IPS-15b (cell line): Measurements from ENCODE around the gene PARD3B.

Experiments used
- H3K27me3 ChIP-seq: one replicate; pipeline ENCODE4 v1.6.1; 2013; ENCODE audit warnings: low read length; ENCODE audit not compliant: control insufficient read depth, insufficient read depth
- H3K36me3 ChIP-seq: one replicate; pipeline ENCODE4 v1.6.1; 2013; ENCODE audit warnings: low read length; ENCODE audit not compliant: control insufficient read depth, insufficient read depth
- H3K4me1 ChIP-seq: one replicate; pipeline ENCODE4 v1.6.1; 2013; ENCODE audit warnings: mild to moderate bottlenecking, low read length; ENCODE audit not compliant: control insufficient read depth, insufficient read depth
- H3K4me3 ChIP-seq: one replicate; pipeline ENCODE4 v1.5.1; 2013; ENCODE audit warnings: low read depth, low read length
- H3K9ac ChIP-seq: one replicate; pipeline ENCODE4 v1.6.1; 2013; ENCODE audit warnings: low read depth, mild to moderate bottlenecking, low read length
- H3K9me3 ChIP-seq: one replicate; pipeline ENCODE4 v1.6.1; 2013; ENCODE audit warnings: mild to moderate bottlenecking, low read length; ENCODE audit not compliant: control insufficient read depth, insufficient read depth

Gene PARD3B

GRCh38 chr2:205245001-205245400, 699.7 kb downstream of the PARD3B start:
- no peak overlapping the region for H3K4me3 ChIP-seq
- H3K36me3 ChIP-seq, result no peaks in the 10 kb centered on the region
- H3K9me3 ChIP-seq, result no peaks in the 10 kb centered on the region
- no peak overlapping the region for H3K9ac ChIP-seq
- no peaks in the 10 kb centered on the region for H3K27me3 ChIP-seq
- peaks cover 1% of the 10 kb centered on the region for H3K4me1 ChIP-seq

- no peaks in the 10 kb centered on the region for H3K4me1 ChIP-seq
- H3K4me3 ChIP-seq, result no peak overlapping the region
- H3K9ac ChIP-seq, result no peak overlapping the region
- no peaks in the 10 kb centered on the region for H3K27me3 ChIP-seq
- H3K9me3 ChIP-seq, result no peaks in the 10 kb centered on the region
- H3K36me3 ChIP-seq, result no peaks in the 10 kb centered on the region
Observed at GRCh38 chr2:205245652-205246051, 700.4 kb downstream of the PARD3B start.

- Histone ChIP-seq H3K36me3 (no peaks in the 10 kb centered on the region), H3K4me3 (no peak overlapping the region), H3K4me1 (no peaks in the 10 kb centered on the region), H3K27me3 (no peaks in the 10 kb centered on the region), H3K9me3 (no peaks in the 10 kb centered on the region), H3K9ac (no peak overlapping the region)
Observed at GRCh38 chr2:205259121-205259520, 713.8 kb downstream of the PARD3B start.

- H3K4me1 ChIP-seq, result peaks cover 3% of the 10 kb centered on the region
- no peaks in the 10 kb centered on the region for H3K9me3 ChIP-seq
- no peaks in the 10 kb centered on the region for H3K27me3 ChIP-seq
- no peaks in the 10 kb centered on the region for H3K36me3 ChIP-seq
- H3K9ac ChIP-seq, result no peak overlapping the region
- H3K4me3 ChIP-seq, result no peak overlapping the region
Observed at GRCh38 chr2:205261516-205262020, 716.3 kb downstream of the PARD3B start.

- Histone ChIP-seq H3K4me1 (peaks cover 10% of the 10 kb centered on the region), H3K4me3 (no peak overlapping the region), H3K9ac (no peak overlapping the region), H3K9me3 (no peaks in the 10 kb centered on the region), H3K27me3 (no peaks in the 10 kb centered on the region), H3K36me3 (no peaks in the 10 kb centered on the region)
Observed at GRCh38 chr2:205267323-205267722, 722.0 kb downstream of the PARD3B start.

DNA sequence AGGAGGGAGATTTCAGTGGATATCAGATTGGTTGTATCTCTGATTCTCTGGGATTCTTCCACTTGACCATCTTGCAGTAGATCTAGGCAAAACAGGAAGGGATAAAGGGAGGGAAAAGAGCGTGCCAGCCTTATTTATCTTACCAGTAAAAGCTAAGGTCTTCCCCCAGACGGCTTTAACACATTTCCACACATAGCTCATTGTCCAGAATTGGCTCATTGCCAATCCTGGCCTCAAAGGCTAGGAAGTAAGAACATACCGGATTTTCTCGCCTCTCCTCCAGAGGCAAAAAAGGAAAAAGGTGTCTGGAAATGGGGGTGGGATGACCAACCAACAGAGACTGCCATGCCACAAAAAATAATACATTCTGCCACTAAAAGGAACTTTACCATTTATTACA, 725.4 kb downstream of the PARD3B start:
- no peak overlapping the region for H3K4me3 ChIP-seq
- no peaks in the 10 kb centered on the region for H3K9me3 ChIP-seq
- peaks cover 13% of the 10 kb centered on the region for H3K4me1 ChIP-seq
- no peak overlapping the region for H3K9ac ChIP-seq
- no peaks in the 10 kb centered on the region for H3K36me3 ChIP-seq
- no peaks in the 10 kb centered on the region for H3K27me3 ChIP-seq

- Histone ChIP-seq H3K9me3 (no peaks in the 10 kb centered on the region), H3K4me3 (no peak overlapping the region), H3K4me1 (peaks cover 11% of the 10 kb centered on the region), H3K9ac (no peak overlapping the region), H3K36me3 (no peaks in the 10 kb centered on the region), H3K27me3 (no peaks in the 10 kb centered on the region)
Observed at GRCh38 chr2:205273148-205273547, 727.9 kb downstream of the PARD3B start.

DNA sequence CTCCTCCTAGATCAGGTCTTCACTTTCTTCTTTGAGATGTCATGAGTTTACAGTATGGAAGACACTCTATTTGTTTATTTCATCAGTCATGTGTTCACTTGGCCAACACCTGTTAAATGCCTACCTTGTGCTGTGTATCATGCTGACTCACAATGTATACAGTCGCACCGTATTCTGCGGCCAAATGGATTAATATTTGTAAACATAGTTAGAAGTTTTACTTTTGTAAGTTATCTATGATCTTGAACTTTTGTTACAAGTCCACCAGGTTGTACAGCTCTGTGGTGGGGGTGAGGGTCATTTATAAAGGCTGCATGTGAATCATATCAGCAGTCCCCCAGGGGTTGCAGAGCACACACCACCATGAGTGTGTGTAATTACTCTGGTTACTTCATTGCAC, 728.4 kb downstream of the PARD3B start:
- no peak overlapping the region for H3K4me3 ChIP-seq
- no peaks in the 10 kb centered on the region for H3K9me3 ChIP-seq
- no peaks in the 10 kb centered on the region for H3K27me3 ChIP-seq
- no peaks in the 10 kb centered on the region for H3K36me3 ChIP-seq
- no peak overlapping the region for H3K9ac ChIP-seq
- H3K4me1 ChIP-seq, result peaks cover 11% of the 10 kb centered on the region

DNA sequence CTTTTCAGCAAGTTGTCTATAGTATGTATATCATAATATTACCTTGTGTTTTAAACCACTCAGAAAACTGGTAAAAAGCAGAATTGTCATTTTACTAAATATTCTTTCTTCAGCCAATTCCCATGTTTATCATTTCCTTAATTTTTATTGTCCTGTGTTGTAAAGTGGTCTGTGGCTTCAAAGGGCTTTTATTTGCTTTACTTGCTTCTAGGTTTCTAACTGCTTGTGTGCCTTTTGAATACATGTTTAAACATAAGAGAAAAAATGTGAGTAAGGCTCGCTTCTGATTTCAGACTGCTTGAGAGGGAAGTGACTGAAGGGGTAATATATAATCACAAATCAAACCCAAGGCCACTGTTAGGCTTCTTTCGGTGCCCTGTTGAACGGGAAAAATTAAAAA, 729.5 kb downstream of the PARD3B start:
- H3K4me1 ChIP-seq, result peaks cover 11% of the 10 kb centered on the region
- no peaks in the 10 kb centered on the region for H3K36me3 ChIP-seq
- no peaks in the 10 kb centered on the region for H3K27me3 ChIP-seq
- H3K9me3 ChIP-seq, result no peaks in the 10 kb centered on the region
- no peak overlapping the region for H3K4me3 ChIP-seq
- no peak overlapping the region for H3K9ac ChIP-seq

DNA sequence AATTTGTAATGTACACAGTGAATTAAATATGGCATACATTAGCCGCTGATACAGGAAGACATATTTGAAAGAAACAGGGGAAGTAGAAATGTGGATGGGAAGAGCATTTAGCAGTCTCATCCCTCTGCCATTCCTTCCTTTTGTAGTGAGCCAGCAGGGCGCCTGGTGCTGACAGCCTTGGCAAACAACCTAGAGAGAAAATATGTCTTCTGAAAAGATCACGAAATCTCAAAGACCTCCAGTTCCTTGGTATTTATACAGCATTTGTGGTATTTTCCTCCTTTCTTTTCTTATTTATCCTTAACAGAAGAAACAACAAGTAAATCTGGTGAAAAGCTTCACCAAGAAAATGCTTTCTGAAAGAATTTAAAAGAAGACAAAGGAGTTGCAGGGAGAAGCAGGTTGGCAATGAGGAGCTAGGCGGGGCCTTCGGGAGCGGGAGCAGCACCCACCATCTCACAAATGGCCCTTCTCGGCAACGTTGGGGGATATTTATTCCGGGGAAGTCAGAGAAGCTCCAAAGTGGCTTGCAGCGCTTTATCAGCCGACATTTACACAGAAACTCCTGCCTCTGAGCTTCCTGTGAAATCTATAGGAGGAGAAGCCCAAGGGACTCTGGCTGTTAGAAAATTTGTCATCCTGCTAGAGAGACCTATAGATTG, 731.0 kb downstream of the PARD3B start:
- H3K9ac ChIP-seq, result peak overlapping the region; percentile 1

DNA sequence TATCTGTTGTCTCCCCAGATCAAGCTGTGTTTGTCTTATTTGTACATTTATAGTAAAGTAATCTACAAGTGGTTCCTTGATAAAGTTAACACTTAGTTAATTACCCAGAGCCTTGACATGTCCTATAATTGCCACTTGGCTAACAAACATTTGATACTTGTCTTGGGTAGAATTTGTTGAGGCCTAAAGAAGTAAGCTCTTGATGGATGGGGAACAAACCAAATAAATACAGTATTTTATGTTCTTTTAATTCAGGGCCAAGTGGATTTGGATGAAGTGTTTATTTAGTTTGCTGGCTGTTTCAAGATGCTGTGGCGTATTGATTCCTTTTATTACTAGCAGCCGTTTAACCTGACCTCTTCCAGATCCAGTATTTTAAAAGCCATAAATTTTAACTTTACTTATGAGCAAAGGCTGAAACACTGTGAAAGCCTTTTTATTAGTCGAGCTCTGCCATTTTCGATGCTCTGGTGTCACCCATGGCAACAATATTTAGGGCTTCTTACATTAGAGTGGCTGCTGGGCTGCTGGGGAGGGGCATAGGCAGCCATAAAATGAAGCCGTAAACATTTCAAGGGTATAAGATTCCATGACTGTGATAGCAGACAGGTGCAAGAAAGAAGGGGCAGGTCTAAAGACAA, 735.4 kb downstream of the PARD3B start:
- no peaks in the 10 kb centered on the region for H3K9me3 ChIP-seq
- H3K9ac ChIP-seq, result no peak overlapping the region
- peaks cover 12% of the 10 kb centered on the region for H3K4me1 ChIP-seq
- no peaks in the 10 kb centered on the region for H3K27me3 ChIP-seq
- H3K4me3 ChIP-seq, result no peak overlapping the region
- H3K36me3 ChIP-seq, result no peaks in the 10 kb centered on the region

More for the DNA sequence above, 731.0 kb downstream of the PARD3B start:
- H3K9me3 ChIP-seq, result no peaks in the 10 kb centered on the region
- no peak overlapping the region for H3K4me3 ChIP-seq
- peaks cover 11% of the 10 kb centered on the region for H3K4me1 ChIP-seq
- H3K36me3 ChIP-seq, result no peaks in the 10 kb centered on the region
- H3K27me3 ChIP-seq, result no peaks in the 10 kb centered on the region

GRCh38 chr2:205283736-205284270, 738.5 kb downstream of the PARD3B start:
- no peaks in the 10 kb centered on the region for H3K27me3 ChIP-seq
- no peaks in the 10 kb centered on the region for H3K9me3 ChIP-seq
- no peak overlapping the region for H3K9ac ChIP-seq
- no peaks in the 10 kb centered on the region for H3K36me3 ChIP-seq
- peaks cover 4% of the 10 kb centered on the region for H3K4me1 ChIP-seq
- no peak overlapping the region for H3K4me3 ChIP-seq
